NCI-H128 (cell line): ENCODE results near the gene STARD9.
A peak's percentile ranks its signal among the peaks of the same experiment; 100 is the strongest.
"Not testable (repeated sequence)": the region's sequence is repeated elsewhere in the genome, so short reads cannot be mapped to it uniquely, and the experiment has no call there.

Experiments used
- DNase-seq: peaks from one replicate; lab custom pipeline; 2025; ENCODE audit not compliant: unreplicated experiment; lab: John Stamatoyannopoulos, UW

Gene STARD9

GRCh38 chr15:42623951-42624350, 48.5 kb downstream of the STARD9 start:
- DNase-seq: no peak

- no peak for DNase-seq
Observed at GRCh38 chr15:42627485-42627884, 52.1 kb downstream of the STARD9 start.

- DNase-seq: no peak
Observed at GRCh38 chr15:42628761-42629160, 53.4 kb downstream of the STARD9 start.

- no peak for DNase-seq
Observed at GRCh38 chr15:42632105-42632675, 56.8 kb downstream of the STARD9 start.

GRCh38 chr15:42640109-42640508, 64.7 kb downstream of the STARD9 start:
- no peak for DNase-seq

- peak; percentile 1 for DNase-seq
Observed at GRCh38 chr15:42650208-42651066, 75.0 kb downstream of the STARD9 start.

- no peak for DNase-seq
Observed at GRCh38 chr15:42665827-42666226, 90.4 kb downstream of the STARD9 start.

GRCh38 chr15:42667855-42668254, 92.4 kb downstream of the STARD9 start:
- no peak for DNase-seq

- DNase-seq: no peak
Observed at GRCh38 chr15:42670451-42670850, 95.0 kb downstream of the STARD9 start.

- no peak for DNase-seq
Observed at GRCh38 chr15:42672444-42672843, 97.0 kb downstream of the STARD9 start.

GRCh38 chr15:42674472-42674871, 99.1 kb downstream of the STARD9 start:
- no peak for DNase-seq

- no peak for DNase-seq
Observed at GRCh38 chr15:42675021-42675420, 99.6 kb downstream of the STARD9 start.

- DNase-seq: no peak
Observed at GRCh38 chr15:42679285-42680141, 104.1 kb downstream of the STARD9 start.

- DNase-seq: not testable (repeated sequence)
Observed at GRCh38 chr15:42680142-42680482, 104.7 kb downstream of the STARD9 start.

- no peak for DNase-seq
Observed at GRCh38 chr15:42681119-42681518, 105.7 kb downstream of the STARD9 start.

GRCh38 chr15:42686281-42686680, 110.9 kb downstream of the STARD9 start:
- no peak for DNase-seq

GRCh38 chr15:42687740-42688139, 112.3 kb downstream of the STARD9 start:
- no peak for DNase-seq

- no peak for DNase-seq
Observed at GRCh38 chr15:42688301-42688700, 112.9 kb downstream of the STARD9 start.

GRCh38 chr15:42691308-42691707, 115.9 kb downstream of the STARD9 start:
- no peak for DNase-seq

- no peak for DNase-seq
Observed at GRCh38 chr15:42691770-42692169, 116.4 kb downstream of the STARD9 start.

GRCh38 chr15:42692536-42692935, 117.1 kb downstream of the STARD9 start:
- no peak for DNase-seq

GRCh38 chr15:42692997-42693396, 117.6 kb downstream of the STARD9 start:
- no peak for DNase-seq
